PC-9 (cell line): ENCODE data around the gene AATF.

Source experiments
- CTCF ChIP-seq: fragments of 200-600 bp; sonication (generic); conservative IDR thresholded peaks from 2 replicates; pipeline ENCODE4 v1.6.1; 2017; ENCODE audit warnings: mixed run types, antibody characterized with exemption, mild to moderate bottlenecking, moderate library complexity
- EZH2 ChIP-seq: fragments of 200-600 bp; sonication (generic); IDR thresholded peaks from 2 replicates; pipeline ENCODE4 v1.8.0; 2017; ENCODE audit warnings: antibody characterized with exemption, low read depth

- TF ChIP-seq CTCF, result no peak
- no peak for TF ChIP-seq EZH2
These were observed 115.5 kb downstream of the AATF start for GRCh38 chr17:37064206-37064605.
